ENCODE data around the gene RBBP4. TPM values are rescaled to one million over a fixed set of nuclear protein-coding genes. Genes with fewer than 3 reads are reported as not detected.
"Not testable (repeated sequence)": the region's sequence is repeated elsewhere in the genome, so short reads cannot be mapped to it uniquely, and the experiment has no call there.

RBBP4 gene
- total RNA-seq, 1 donor from 2014 or later, result 244 TPM

GRCh38 chr1:32652244-32652962 is 1.4 kb downstream of the RBBP4 start:
- peaks cover 46% of the 10 kb centered on the region for H3K4me1 Mint-ChIP-seq (ENCODE audit: unreplicated experiment)

DNA sequence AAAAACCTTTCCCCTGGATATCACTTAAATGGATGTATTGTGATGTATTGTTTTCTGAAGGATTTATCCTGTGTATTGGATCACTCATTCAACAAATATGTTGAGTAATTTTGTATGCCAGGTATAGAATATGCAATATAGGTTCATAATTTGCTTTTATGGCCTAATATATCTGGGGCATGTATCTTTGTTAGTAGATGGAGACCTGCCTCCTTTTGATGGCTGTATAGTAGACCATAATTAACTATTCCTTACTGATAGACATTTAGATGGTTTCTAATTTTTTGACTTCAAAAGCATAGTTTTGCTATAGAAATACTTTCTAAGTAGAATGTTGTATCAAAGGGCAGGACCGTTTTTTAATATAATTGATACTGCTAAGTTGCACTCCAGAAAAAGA is 8.6 kb downstream of the RBBP4 start:
- Mint-ChIP-seq H3K4me3 (ENCODE audit: unreplicated experiment) (no peak overlapping the region), H3K9me3 (ENCODE audit: unreplicated experiment) (no peaks in the 10 kb centered on the region), H3K27me3 (ENCODE audit: unreplicated experiment) (no peaks in the 10 kb centered on the region), H3K36me3 (ENCODE audit: unreplicated experiment) (peaks cover 56% of the 10 kb centered on the region), H3K4me1 (ENCODE audit: unreplicated experiment) (peaks cover 11% of the 10 kb centered on the region), H3K27ac (ENCODE audit: unreplicated experiment) (no peak overlapping the region)
- TF ChIP-seq CTCF (IDR thresholded peaks at IDR 0.05), result no peak
- no peak for DNase-seq (ENCODE audit: extremely low spot score, unreplicated experiment)

More at GRCh38 chr1:32652244-32652962, 1.4 kb downstream of the RBBP4 start:
- no peaks in the 10 kb centered on the region for H3K27me3 Mint-ChIP-seq (ENCODE audit: unreplicated experiment)
- peak overlapping the region; percentile 91 for H3K4me3 Mint-ChIP-seq (ENCODE audit: unreplicated experiment)
- H3K27ac Mint-ChIP-seq (ENCODE audit: unreplicated experiment), result peak overlapping the region; percentile 100
- no peak for TF ChIP-seq CTCF (IDR thresholded peaks at IDR 0.05)
- no peak for DNase-seq (ENCODE audit: extremely low spot score, unreplicated experiment)
- H3K9me3 Mint-ChIP-seq (ENCODE audit: unreplicated experiment), result no peaks in the 10 kb centered on the region
- H3K36me3 Mint-ChIP-seq (ENCODE audit: unreplicated experiment), result peaks cover 26% of the 10 kb centered on the region

- no peak overlapping the region for H3K27ac Mint-ChIP-seq (ENCODE audit: unreplicated experiment)
- H3K36me3 Mint-ChIP-seq (ENCODE audit: unreplicated experiment), result peaks cover 54% of the 10 kb centered on the region
- peaks cover 2% of the 10 kb centered on the region for H3K4me1 Mint-ChIP-seq (ENCODE audit: unreplicated experiment)
- H3K9me3 Mint-ChIP-seq (ENCODE audit: unreplicated experiment), result no peaks in the 10 kb centered on the region
- DNase-seq (ENCODE audit: extremely low spot score, unreplicated experiment), result no peak
- H3K4me3 Mint-ChIP-seq (ENCODE audit: unreplicated experiment), result no peak overlapping the region
- H3K27me3 Mint-ChIP-seq (ENCODE audit: unreplicated experiment), result no peaks in the 10 kb centered on the region
- TF ChIP-seq CTCF (IDR thresholded peaks at IDR 0.05), result no peak
These were observed 14.9 kb downstream of the RBBP4 start for GRCh38 chr1:32665915-32666314.

DNA sequence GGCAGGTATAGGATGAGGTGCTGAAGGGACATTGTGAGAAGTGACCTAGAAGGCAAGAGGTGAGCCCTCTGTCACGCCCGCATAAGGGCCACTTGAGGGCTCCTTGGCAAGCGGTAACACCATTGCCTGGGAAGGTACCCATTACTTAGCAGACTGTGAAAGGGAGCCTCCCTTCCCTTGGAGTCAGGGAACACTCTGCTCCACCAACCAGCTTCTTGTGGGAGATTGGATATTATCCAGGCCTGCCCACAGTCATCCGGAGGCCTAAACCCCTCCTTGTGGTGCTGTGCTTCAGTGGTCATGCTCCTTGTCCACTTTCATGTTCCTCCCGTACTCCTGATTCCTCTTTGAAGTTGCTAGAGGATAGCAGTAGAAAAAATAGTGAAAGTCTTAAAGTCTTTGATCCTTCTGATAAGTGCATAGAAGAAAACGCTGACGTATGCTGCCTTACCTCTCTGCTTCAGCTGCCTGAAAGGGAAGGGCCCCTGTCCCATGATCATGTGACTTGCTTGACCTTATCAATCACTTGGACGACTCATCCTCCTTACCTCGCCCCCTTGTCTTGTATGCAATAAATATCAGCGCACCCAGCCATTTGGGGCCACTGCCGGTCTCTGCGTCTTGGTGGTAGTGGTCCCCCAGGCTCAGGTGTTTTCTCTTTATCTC is 16.0 kb downstream of the RBBP4 start:
- no peaks in the 10 kb centered on the region for H3K9me3 Mint-ChIP-seq (ENCODE audit: unreplicated experiment)

GRCh38 chr1:32668716-32669115 is 17.7 kb downstream of the RBBP4 start:
- DNase-seq (ENCODE audit: extremely low spot score, unreplicated experiment); H3K4me3 Mint-ChIP-seq (ENCODE audit: unreplicated experiment); H3K27me3 Mint-ChIP-seq (ENCODE audit: unreplicated experiment); H3K27ac Mint-ChIP-seq (ENCODE audit: unreplicated experiment); H3K9me3 Mint-ChIP-seq (ENCODE audit: unreplicated experiment); H3K4me1 Mint-ChIP-seq (ENCODE audit: unreplicated experiment): not testable (repeated sequence)
- peaks cover 60% of the 10 kb centered on the region for H3K36me3 Mint-ChIP-seq (ENCODE audit: unreplicated experiment)

More for the DNA sequence above, 16.0 kb downstream of the RBBP4 start:
- Mint-ChIP-seq H3K4me3 (ENCODE audit: unreplicated experiment) (no peak overlapping the region), H3K36me3 (ENCODE audit: unreplicated experiment) (peaks cover 47% of the 10 kb centered on the region), H3K27ac (ENCODE audit: unreplicated experiment) (no peak overlapping the region), H3K27me3 (ENCODE audit: unreplicated experiment) (no peaks in the 10 kb centered on the region), H3K4me1 (ENCODE audit: unreplicated experiment) (no peaks in the 10 kb centered on the region)
- TF ChIP-seq CTCF (IDR thresholded peaks at IDR 0.05), result no peak
- no peak for DNase-seq (ENCODE audit: extremely low spot score, unreplicated experiment)

Data from osteocyte (in vitro differentiated cells).